Measurements from ENCODE around the gene CTDP1. TPM values are rescaled to one million over a fixed set of nuclear protein-coding genes. Genes with fewer than 3 reads are reported as not detected.

CTDP1 gene
- total and polyA plus RNA-seq, 9 donors, result 7.4 to 10.7 (median 9.7) TPM

GRCh38 chr18:79787527-79787864 is 107.9 kb downstream of the CTDP1 start:
- H3K27ac ChIP-seq (ENCODE audit: low read length), result no peak overlapping the region
- H3K4me1 ChIP-seq (ENCODE audit: control insufficient read depth, insufficient read depth, low read length), result peaks cover 25% of the 10 kb centered on the region
- no peak for DNase-seq
- H3K4me3 ChIP-seq (ENCODE audit: low read length), result no peak overlapping the region
- no peaks in the 10 kb centered on the region for H3K9me3 ChIP-seq (replicated peaks; ENCODE audit: control insufficient read depth, low read depth, low read length)
- 82% methylated on average over 10 of the region's 16 CpGs for WGBS (ENCODE audit: insufficient coverage)
- no peaks in the 10 kb centered on the region for H3K36me3 ChIP-seq (ENCODE audit: control insufficient read depth, insufficient read depth, low read length)
- H3K27me3 ChIP-seq (ENCODE audit: control insufficient read depth, insufficient read depth, low read length), result peaks cover 90% of the 10 kb centered on the region

GRCh38 chr18:79787865-79788733 is 108.5 kb downstream of the CTDP1 start:
- H3K4me3 ChIP-seq (ENCODE audit: low read length), result peak overlapping the region; percentile 17
- no peaks in the 10 kb centered on the region for H3K9me3 ChIP-seq (replicated peaks; ENCODE audit: control insufficient read depth, low read depth, low read length)
- no peaks in the 10 kb centered on the region for H3K36me3 ChIP-seq (ENCODE audit: control insufficient read depth, insufficient read depth, low read length)
- peaks cover 27% of the 10 kb centered on the region for H3K4me1 ChIP-seq (ENCODE audit: control insufficient read depth, insufficient read depth, low read length)
- H3K27ac ChIP-seq (ENCODE audit: low read length), result no peak overlapping the region
- DNase-seq, result no peak
- WGBS (ENCODE audit: insufficient coverage), result 3% methylated on average over 103 of the region's 106 CpGs
- peaks cover 88% of the 10 kb centered on the region for H3K27me3 ChIP-seq (ENCODE audit: control insufficient read depth, insufficient read depth, low read length)

- H3K27ac ChIP-seq (ENCODE audit: low read length), result no peak overlapping the region
- no peaks in the 10 kb centered on the region for H3K9me3 ChIP-seq (replicated peaks; ENCODE audit: control insufficient read depth, low read depth, low read length)
- peaks cover 88% of the 10 kb centered on the region for H3K27me3 ChIP-seq (ENCODE audit: control insufficient read depth, insufficient read depth, low read length)
- H3K4me3 ChIP-seq (ENCODE audit: low read length), result no peak overlapping the region
- peaks cover 27% of the 10 kb centered on the region for H3K4me1 ChIP-seq (ENCODE audit: control insufficient read depth, insufficient read depth, low read length)
- DNase-seq, result no peak
- H3K36me3 ChIP-seq (ENCODE audit: control insufficient read depth, insufficient read depth, low read length), result no peaks in the 10 kb centered on the region
- WGBS (ENCODE audit: insufficient coverage), result 54% methylated on average over 24 of the region's 27 CpGs
These were observed 109.1 kb downstream of the CTDP1 start for GRCh38 chr18:79788734-79789085.

GRCh38 chr18:79789091-79789891 is 109.7 kb downstream of the CTDP1 start:
- Histone ChIP-seq H3K4me3 (ENCODE audit: low read length) (no peak overlapping the region), H3K36me3 (ENCODE audit: control insufficient read depth, insufficient read depth, low read length) (no peaks in the 10 kb centered on the region), H3K9me3 (replicated peaks; ENCODE audit: control insufficient read depth, low read depth, low read length) (no peaks in the 10 kb centered on the region), H3K4me1 (ENCODE audit: control insufficient read depth, insufficient read depth, low read length) (peaks cover 27% of the 10 kb centered on the region), H3K27me3 (ENCODE audit: control insufficient read depth, insufficient read depth, low read length) (peaks cover 84% of the 10 kb centered on the region), H3K27ac (ENCODE audit: low read length) (no peak overlapping the region)
- no peak for DNase-seq
- 90% methylated on average over 50 of the region's 54 CpGs for WGBS (ENCODE audit: insufficient coverage)

GRCh38 chr18:79789901-79790890 is 110.6 kb downstream of the CTDP1 start:
- Histone ChIP-seq H3K27ac (ENCODE audit: low read length) (no peak overlapping the region), H3K4me1 (ENCODE audit: control insufficient read depth, insufficient read depth, low read length) (peaks cover 25% of the 10 kb centered on the region)
- WGBS (ENCODE audit: insufficient coverage), result 76% methylated on average over 46 of the region's 46 CpGs

GRCh38 chr18:79790996-79791972 is 111.7 kb downstream of the CTDP1 start:
- H3K4me3 ChIP-seq (ENCODE audit: low read length), result no peak overlapping the region

More at GRCh38 chr18:79789901-79790890, 110.6 kb downstream of the CTDP1 start:
- Histone ChIP-seq H3K4me3 (ENCODE audit: low read length) (no peak overlapping the region), H3K36me3 (ENCODE audit: control insufficient read depth, insufficient read depth, low read length) (no peaks in the 10 kb centered on the region), H3K27me3 (ENCODE audit: control insufficient read depth, insufficient read depth, low read length) (peaks cover 74% of the 10 kb centered on the region), H3K9me3 (replicated peaks; ENCODE audit: control insufficient read depth, low read depth, low read length) (no peaks in the 10 kb centered on the region)
- no peak for DNase-seq

GRCh38 chr18:79792096-79792987 is 112.7 kb downstream of the CTDP1 start:
- Histone ChIP-seq H3K36me3 (ENCODE audit: control insufficient read depth, insufficient read depth, low read length) (no peaks in the 10 kb centered on the region), H3K27ac (ENCODE audit: low read length) (no peak overlapping the region), H3K27me3 (ENCODE audit: control insufficient read depth, insufficient read depth, low read length) (peaks cover 66% of the 10 kb centered on the region), H3K4me3 (ENCODE audit: low read length) (no peak overlapping the region), H3K9me3 (replicated peaks; ENCODE audit: control insufficient read depth, low read depth, low read length) (no peaks in the 10 kb centered on the region), H3K4me1 (ENCODE audit: control insufficient read depth, insufficient read depth, low read length) (peaks cover 39% of the 10 kb centered on the region)
- WGBS (ENCODE audit: insufficient coverage), result 55% methylated on average over 40 of the region's 46 CpGs
- DNase-seq, result no peak

More at GRCh38 chr18:79790996-79791972, 111.7 kb downstream of the CTDP1 start:
- DNase-seq, result peak; percentile 72
- 20% methylated on average over 16 of the region's 21 CpGs for WGBS (ENCODE audit: insufficient coverage)
- no peak overlapping the region for H3K27ac ChIP-seq (ENCODE audit: low read length)
- no peaks in the 10 kb centered on the region for H3K36me3 ChIP-seq (ENCODE audit: control insufficient read depth, insufficient read depth, low read length)
- H3K9me3 ChIP-seq (replicated peaks; ENCODE audit: control insufficient read depth, low read depth, low read length), result no peaks in the 10 kb centered on the region
- H3K4me1 ChIP-seq (ENCODE audit: control insufficient read depth, insufficient read depth, low read length), result peaks cover 29% of the 10 kb centered on the region
- peaks cover 66% of the 10 kb centered on the region for H3K27me3 ChIP-seq (ENCODE audit: control insufficient read depth, insufficient read depth, low read length)

- Histone ChIP-seq H3K9me3 (replicated peaks; ENCODE audit: control insufficient read depth, low read depth, low read length) (no peaks in the 10 kb centered on the region), H3K27me3 (ENCODE audit: control insufficient read depth, insufficient read depth, low read length) (peaks cover 64% of the 10 kb centered on the region), H3K4me1 (ENCODE audit: control insufficient read depth, insufficient read depth, low read length) (peaks cover 42% of the 10 kb centered on the region), H3K36me3 (ENCODE audit: control insufficient read depth, insufficient read depth, low read length) (no peaks in the 10 kb centered on the region), H3K4me3 (ENCODE audit: low read length) (no peak overlapping the region), H3K27ac (ENCODE audit: low read length) (no peak overlapping the region)
- DNase-seq, result no peak
- WGBS (ENCODE audit: insufficient coverage), result 90% methylated on average over 3 of the region's 4 CpGs
These were observed 113.4 kb downstream of the CTDP1 start for GRCh38 chr18:79792988-79793355.
